OCI-LY7 (cell line): Measurements from ENCODE around the gene WDR83.

Experiments used
- CTCF ChIP-seq: fragments of 200-600 bp; sonication (generic); conservative IDR thresholded peaks from 2 replicates; pipeline ENCODE4 v1.5.1; 2014; ENCODE audit warnings: mild to moderate bottlenecking, antibody characterized with exemption, low read length, moderate library complexity, mixed read lengths
- EZH2phosphoT487 ChIP-seq: fragments of 200-600 bp; sonication (generic); IDR thresholded peaks from 2 replicates; pipeline ENCODE4 v1.6.1; 2018; ENCODE audit warnings: low read depth, borderline replicate concordance, mild to moderate bottlenecking, mixed run types, antibody characterized with exemption, low read length, moderate library complexity, mixed read lengths

GRCh38 chr19:12642506-12642905, 24.1 kb upstream of the WDR83 start:
- TF ChIP-seq CTCF (no peak), EZH2phosphoT487 (no peak)
